Measurements from ENCODE around the gene ELP5. TPM values are rescaled to one million over a fixed set of nuclear protein-coding genes. Genes with fewer than 3 reads are reported as not detected.

Gene ELP5
- polyA plus RNA-seq, 6 donors from 2014 or later, result 54.2 to 94.8 (median 80.6) TPM

DNA sequence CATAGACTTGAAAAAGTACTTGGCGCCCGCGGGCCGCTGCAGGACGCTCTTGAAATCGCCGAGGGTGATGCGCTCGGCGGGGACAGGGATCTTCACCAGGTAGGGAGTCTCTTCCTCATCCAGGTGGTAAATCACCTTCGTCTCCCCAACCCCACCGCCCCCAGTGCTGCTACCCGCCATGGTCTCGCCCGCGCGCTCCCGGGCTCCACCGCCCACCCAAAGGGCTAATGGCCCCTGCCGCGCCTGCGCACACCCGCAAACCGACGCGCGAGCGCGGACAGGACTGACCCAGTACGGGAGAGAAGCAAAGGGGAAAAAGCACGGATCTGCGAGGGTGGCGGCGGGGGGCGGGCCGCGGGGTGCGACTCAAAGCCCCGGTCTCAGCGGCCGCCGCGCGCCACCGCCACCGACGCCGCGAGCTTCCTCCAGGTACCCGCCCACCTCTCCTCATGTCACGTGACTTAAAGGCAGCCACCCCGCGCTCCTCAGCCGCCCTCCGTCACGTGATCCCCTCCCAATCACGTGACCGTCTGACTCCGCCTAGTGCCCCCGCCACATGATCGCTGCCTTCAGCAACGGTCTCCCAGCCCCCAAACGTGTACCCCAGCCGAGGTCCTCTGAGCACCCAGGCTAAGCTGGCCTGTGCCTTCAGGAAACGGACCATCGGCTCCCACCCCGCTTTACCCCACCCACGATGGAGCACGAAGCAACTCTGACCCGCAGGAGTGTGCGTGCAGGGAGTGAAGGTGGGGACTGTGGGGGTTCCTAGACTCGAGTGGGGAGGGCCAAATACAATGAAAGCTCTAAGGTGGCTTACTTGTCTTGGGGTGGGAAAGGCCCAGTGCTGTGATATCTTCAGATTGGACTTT lies 17.7 kb upstream of the ELP5 start, which contains the start of gene DVL2:
DVL2 (minus strand) TSS at position 435 of the 869 bp plus-strand sequence; CDS start at position 180, 255 bp downstream.
- Mint-ChIP-seq H3K4me3 (peak within 1 kb of the TSS; percentile 84 to 97 (median 92)), H3K36me3 (peaks cover 0 to 8% of the 10 kb centered on the region in 2 donors), H3K4me1 (peaks cover 52 to 56% (median 52%) of the 10 kb centered on the region in 3 donors), H3K27ac (peak within 1 kb of the TSS; percentile 61 to 97 (median 94)), H3K27me3 (no peaks in the 10 kb centered on the region), H3K9me3 (no peaks in the 10 kb centered on the region)
- DNase-seq (peak; percentile 95), ATAC-seq (ENCODE audit: low read depth in 2 of 2) (peak; percentile 60 to 65)

DNA sequence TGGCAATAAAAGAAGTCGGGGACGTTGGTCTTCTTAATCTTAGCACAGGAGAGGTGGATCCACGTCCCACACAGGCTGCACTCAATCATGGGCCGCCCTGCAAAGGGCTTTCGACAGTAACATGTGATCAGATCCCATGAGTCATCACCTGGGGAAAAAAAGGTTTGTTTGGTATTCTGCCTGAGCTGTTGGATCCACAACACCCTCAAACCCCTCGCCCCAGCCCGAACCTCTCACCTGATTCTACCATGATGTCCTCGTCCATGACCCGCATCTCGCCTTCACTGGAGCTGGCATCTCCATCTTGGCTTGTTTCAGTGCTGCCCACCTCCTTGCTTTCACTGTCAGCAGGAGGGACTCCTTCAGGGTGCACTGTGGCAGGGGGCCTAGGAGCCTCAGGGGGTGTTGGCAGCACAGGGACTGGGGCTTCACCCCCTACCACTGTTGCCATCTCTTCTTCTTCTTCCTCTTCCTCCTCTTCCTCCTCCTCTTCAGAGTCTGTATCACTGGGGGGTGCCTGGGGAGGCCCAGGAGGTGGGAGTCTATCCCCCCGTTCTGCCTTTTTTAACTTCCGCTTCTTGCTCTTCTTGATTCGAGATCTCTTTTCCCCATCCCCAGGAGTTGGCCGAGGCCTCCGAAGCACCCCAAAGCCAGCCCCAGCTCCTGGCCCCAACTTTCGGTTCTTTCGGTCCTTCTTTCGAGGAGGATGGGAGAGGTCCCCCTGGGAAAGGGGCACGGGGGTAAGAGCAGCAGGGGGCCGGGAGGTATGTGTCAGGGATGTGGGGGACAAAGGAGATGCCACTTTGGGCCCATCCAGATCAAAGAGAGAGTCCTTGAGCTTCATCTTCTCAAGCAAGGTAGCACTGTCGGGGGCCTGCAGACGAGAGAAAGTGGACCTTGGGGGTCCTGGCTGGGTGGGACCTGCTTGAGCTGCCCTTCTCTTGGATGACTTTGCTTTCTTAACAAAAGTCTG lies 16.0 kb upstream of the ELP5 start:
- Mint-ChIP-seq H3K4me3 (peak overlapping the region; percentile 30 to 100 (median 96)), H3K36me3 (peaks cover 0 to 16% of the 10 kb centered on the region in 2 donors), H3K27ac (peak overlapping the region in 4 of 6 donors; percentile 84 to 100 (median 92)), H3K27me3 (no peaks in the 10 kb centered on the region), H3K4me1 (peaks cover 63 to 72% (median 66%) of the 10 kb centered on the region in 3 donors), H3K9me3 (no peaks in the 10 kb centered on the region)
- DNase-seq (no peak), ATAC-seq (ENCODE audit: low read depth in 2 of 2) (no peak)

DNA sequence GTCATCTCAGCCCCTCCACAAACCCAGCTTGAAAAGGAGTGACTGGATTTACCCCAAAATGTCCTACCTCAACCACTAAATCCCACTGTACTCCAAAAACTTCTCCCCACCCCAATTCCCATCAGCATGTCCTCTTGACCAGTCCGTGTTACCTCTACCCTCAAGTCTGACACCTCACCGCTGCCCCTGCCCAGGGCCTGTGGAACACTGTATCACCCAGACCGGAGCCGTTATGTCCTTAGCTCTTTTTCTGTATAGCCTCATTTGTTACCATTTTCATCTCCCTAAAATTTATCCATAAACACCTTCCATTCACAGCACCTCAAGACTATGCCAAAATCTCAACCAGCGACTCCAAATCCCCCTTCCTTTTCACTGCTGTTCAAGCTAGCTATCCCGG lies 15.2 kb upstream of the ELP5 start:
- Mint-ChIP-seq H3K27ac (peak overlapping the region in 4 of 6 donors; percentile 0 to 100 (median 95)), H3K4me1 (peaks cover 70 to 79% (median 73%) of the 10 kb centered on the region in 3 donors), H3K27me3 (no peaks in the 10 kb centered on the region), H3K4me3 (peak overlapping the region; percentile 77 to 100 (median 97)), H3K36me3 (peaks cover under 1 to 25% of the 10 kb centered on the region in 2 donors), H3K9me3 (no peaks in the 10 kb centered on the region)
- DNase-seq (no peak), ATAC-seq (ENCODE audit: low read depth in 2 of 2) (no peak)

GRCh38 chr17:7237266-7237760 lies 14.7 kb upstream of the ELP5 start:
- Mint-ChIP-seq H3K4me1 (peaks cover 69 to 78% (median 73%) of the 10 kb centered on the region in 3 donors), H3K9me3 (no peaks in the 10 kb centered on the region), H3K36me3 (peaks cover 4 to 30% of the 10 kb centered on the region in 2 donors), H3K27ac (peak overlapping the region; percentile 0 to 100 (median 93)), H3K27me3 (no peaks in the 10 kb centered on the region), H3K4me3 (peak overlapping the region; percentile 87 to 100 (median 98))
- ATAC-seq (ENCODE audit: low read depth in 2 of 2) (no peak), DNase-seq (no peak)

DNA sequence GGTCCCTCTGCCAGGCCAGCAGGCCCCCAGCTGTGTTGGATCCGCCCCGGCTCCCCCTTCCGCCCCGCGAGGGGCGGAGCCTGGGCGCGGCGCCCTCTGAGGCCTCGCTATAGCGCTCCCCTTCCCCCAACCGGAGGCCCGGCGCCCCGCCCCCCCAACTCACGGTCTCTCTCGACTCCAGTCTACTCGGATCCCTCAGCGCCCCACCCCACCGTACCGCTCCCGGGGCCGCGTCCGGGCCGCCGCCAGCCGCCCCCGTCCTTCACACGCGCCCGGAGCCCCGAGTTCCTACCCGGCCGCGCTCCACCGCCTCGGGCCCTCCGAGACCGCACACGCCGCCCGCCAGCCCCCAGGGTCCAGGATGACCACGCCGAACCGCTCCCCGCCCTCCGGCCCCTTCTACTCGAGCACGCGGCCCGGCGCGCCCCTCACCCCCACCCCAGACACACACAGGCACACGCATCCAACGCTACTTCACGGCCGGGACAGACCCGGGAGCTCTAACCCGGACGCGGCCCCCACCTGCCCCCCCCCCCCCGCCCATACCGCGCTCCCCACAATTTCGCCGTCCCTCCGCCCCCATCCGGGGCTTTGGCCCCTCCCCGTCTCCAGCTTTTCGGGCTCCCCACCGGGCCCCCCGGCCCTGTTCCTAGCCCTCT lies 14.1 kb upstream of the ELP5 start:
- Mint-ChIP-seq H3K27ac (peak overlapping the region; percentile 87 to 100 (median 94)), H3K4me3 (peak overlapping the region; percentile 87 to 100 (median 98)), H3K9me3 (peaks cover 0 to 4% (median 0%) of the 10 kb centered on the region in 7 donors), H3K27me3 (no peaks in the 10 kb centered on the region), H3K4me1 (peaks cover 68 to 79% (median 71%) of the 10 kb centered on the region in 3 donors), H3K36me3 (peaks cover 4 to 32% of the 10 kb centered on the region in 2 donors)
- peak; percentile 72 for DNase-seq
- peak; percentile 27 to 32 for ATAC-seq (ENCODE audit: low read depth in 2 of 2)

GRCh38 chr17:7238420-7239090 lies 13.5 kb upstream of the ELP5 start:
- Mint-ChIP-seq H3K27me3 (no peaks in the 10 kb centered on the region), H3K27ac (peak overlapping the region; percentile 91 to 100 (median 96)), H3K9me3 (peaks cover 0 to 4% (median 0%) of the 10 kb centered on the region in 7 donors), H3K4me1 (peaks cover 66 to 78% (median 70%) of the 10 kb centered on the region in 3 donors), H3K36me3 (peaks cover 4 to 32% of the 10 kb centered on the region in 2 donors), H3K4me3 (peak overlapping the region; percentile 87 to 100 (median 98))
- no peak for DNase-seq
- no peak for ATAC-seq (ENCODE audit: low read depth in 2 of 2)

DNA sequence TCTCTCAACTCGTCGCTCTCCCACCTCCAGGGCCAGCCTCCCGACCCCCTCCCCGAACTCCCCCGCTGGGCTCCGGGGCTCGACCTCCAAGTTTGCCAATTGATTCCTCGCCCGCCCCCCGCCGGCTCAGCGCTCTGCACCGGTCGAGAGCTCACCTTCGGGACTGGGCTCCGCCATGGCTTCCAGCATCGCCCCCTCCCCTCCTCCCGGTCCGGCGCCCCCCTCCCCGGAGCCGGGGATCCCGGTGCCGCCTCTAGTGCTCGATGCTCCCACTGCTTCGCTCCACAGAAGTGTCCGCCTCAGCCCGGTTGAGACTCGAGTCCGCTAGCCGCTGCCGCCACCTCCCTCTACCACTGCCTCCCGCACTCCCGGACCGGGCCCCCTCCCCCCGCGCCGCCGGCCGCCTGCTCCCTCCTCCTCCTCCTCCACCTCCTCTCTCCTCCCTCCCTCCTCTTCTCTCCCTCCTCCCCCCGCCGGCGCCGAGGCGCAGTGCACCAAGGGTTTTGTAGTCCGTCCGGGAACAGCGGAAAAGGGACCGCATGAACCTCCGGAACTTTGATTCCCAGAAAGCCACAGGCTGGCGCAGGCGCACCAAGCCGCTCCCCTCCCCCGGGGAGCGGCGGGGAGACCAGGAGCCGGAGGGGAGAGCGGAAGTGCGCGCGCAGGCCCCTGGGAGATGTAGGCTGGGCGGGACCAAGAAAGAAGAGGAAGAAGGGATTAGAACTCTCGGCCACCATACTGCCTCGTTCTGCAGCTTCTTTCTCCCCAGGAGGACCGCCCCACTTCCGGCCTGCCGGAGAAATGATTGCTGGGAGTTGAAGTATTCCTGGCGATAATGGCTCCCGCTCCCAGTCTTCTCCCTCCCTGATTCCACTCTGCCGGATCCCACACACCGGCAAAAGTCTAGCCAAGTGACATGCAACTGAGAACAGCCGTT lies 12.7 kb upstream of the ELP5 start, which contains the start of gene PHF23:
PHF23 (minus strand) TSS at position 367 of the 937 bp plus-strand sequence; CDS start at position 189, 178 bp downstream.
- ATAC-seq (ENCODE audit: low read depth in 2 of 2), result peak; percentile 59 to 61
- peak within 1 kb of the TSS; percentile 91 to 100 (median 98) for H3K27ac Mint-ChIP-seq
- H3K27me3 Mint-ChIP-seq, result no peaks in the 10 kb centered on the region
- DNase-seq, result peak; percentile 93
- peaks cover 0 to 4% (median 0%) of the 10 kb centered on the region in 7 donors for H3K9me3 Mint-ChIP-seq
- H3K4me1 Mint-ChIP-seq, result peaks cover 61 to 73% (median 65%) of the 10 kb centered on the region in 3 donors
- peak within 1 kb of the TSS; percentile 87 to 100 (median 98) for H3K4me3 Mint-ChIP-seq
- peaks cover 4 to 32% of the 10 kb centered on the region in 2 donors for H3K36me3 Mint-ChIP-seq

DNA sequence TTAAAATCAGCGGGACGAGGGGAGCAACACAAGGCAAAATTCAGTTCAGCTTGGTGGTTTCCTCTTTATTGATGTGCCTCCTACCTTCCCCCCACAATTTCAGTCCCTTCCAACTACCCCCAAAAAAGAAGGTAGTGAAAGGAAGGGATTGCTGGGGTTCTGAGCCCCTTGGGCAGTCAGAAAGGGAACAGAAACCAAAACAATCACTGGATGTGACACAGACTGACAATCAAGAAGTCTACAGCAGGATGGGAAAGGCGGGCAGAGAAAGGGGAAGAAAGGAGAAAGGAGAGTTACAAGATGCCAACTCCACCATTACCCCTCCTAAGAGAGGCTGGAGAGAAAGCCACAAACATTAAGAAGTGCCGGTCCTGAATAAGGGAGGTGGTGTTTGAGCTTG lies 11.6 kb upstream of the ELP5 start:
- peaks cover 4 to 32% of the 10 kb centered on the region in 2 donors for H3K36me3 Mint-ChIP-seq
- DNase-seq (peak; percentile 62), ATAC-seq (ENCODE audit: low read depth in 2 of 2) (peak; percentile 7 to 9)
- peak overlapping the region; percentile 80 to 100 (median 98) for H3K27ac Mint-ChIP-seq
- peaks cover 51 to 62% (median 57%) of the 10 kb centered on the region in 3 donors for H3K4me1 Mint-ChIP-seq
- H3K9me3 Mint-ChIP-seq, result peaks cover 0 to 4% (median 0%) of the 10 kb centered on the region in 7 donors
- peak overlapping the region; percentile 87 to 100 (median 98) for H3K4me3 Mint-ChIP-seq
- no peaks in the 10 kb centered on the region for H3K27me3 Mint-ChIP-seq

DNA sequence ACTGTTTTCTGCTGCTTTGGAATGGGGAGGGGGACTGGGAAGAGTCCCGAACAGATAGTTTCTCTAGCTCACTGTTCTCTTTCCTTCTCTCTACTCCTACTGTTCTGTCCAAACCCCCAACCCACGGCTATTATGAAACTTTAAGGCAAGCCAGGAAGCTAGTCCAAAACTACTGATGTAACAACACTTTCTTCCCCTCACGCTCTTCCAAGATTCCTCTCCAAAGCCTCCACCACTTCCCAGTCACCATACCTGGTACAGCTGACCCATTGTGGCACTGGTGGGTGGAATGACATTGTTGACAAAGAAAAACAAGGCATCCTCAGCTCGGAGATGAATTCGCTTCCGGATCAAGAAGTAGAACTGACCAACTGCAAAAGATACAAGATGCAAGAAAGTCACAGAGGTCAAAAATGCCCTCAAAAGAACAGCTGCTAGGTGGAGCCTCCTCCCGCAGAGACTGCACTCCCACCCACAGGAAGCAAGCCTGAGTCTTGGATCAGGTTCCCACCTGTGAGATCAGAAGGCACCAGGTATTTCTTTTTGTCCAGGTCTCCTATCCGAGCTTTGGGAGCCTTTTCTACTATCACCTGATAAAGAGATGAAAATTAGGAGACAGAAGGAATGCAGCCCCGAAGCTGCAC lies 10.8 kb upstream of the ELP5 start:
- Mint-ChIP-seq H3K27ac (peak overlapping the region in 5 of 6 donors; percentile 98 to 100 (median 100)), H3K9me3 (peaks cover 0 to 4% (median 0%) of the 10 kb centered on the region in 7 donors), H3K4me1 (peaks cover 47 to 58% (median 55%) of the 10 kb centered on the region in 3 donors), H3K27me3 (no peaks in the 10 kb centered on the region), H3K36me3 (peaks cover 9 to 36% of the 10 kb centered on the region in 2 donors), H3K4me3 (peak overlapping the region; percentile 87 to 100 (median 98))
- ATAC-seq (ENCODE audit: low read depth in 2 of 2) (no peak), DNase-seq (no peak)

- H3K4me3 Mint-ChIP-seq, result peak within 1 kb of the TSS; percentile 87 to 100 (median 98)
- peaks cover 0 to 4% (median 0%) of the 10 kb centered on the region in 7 donors for H3K9me3 Mint-ChIP-seq
- peak within 1 kb of the TSS; percentile 98 to 100 (median 100) for H3K27ac Mint-ChIP-seq
Observed at GRCh38 chr17:7241783-7242716, 10.0 kb upstream of the ELP5 start, which contains the start of gene GABARAP. Gene GABARAP, minus strand, starts transcription at chr17:7242449. Its CDS starts 119 bp downstream, at chr17:7242330.

More at GRCh38 chr17:7241783-7242716, 10.0 kb upstream of the ELP5 start, which contains the start of gene GABARAP:
- DNase-seq (peak; percentile 90), ATAC-seq (ENCODE audit: low read depth in 2 of 2) (peak; percentile 22 to 32)
- peaks cover 46 to 56% (median 55%) of the 10 kb centered on the region in 3 donors for H3K4me1 Mint-ChIP-seq
- peaks cover 15 to 38% of the 10 kb centered on the region in 2 donors for H3K36me3 Mint-ChIP-seq
- no peaks in the 10 kb centered on the region for H3K27me3 Mint-ChIP-seq
